IPS-20b (cell line): Measurements from ENCODE around the gene MOSPD3.
"Not testable (repeated sequence)": the region's sequence is repeated elsewhere in the genome, so short reads cannot be mapped to it uniquely, and the experiment has no call there.

Source experiments
- H3K27ac ChIP-seq: one replicate; pipeline ENCODE4 v1.5.1; 2013; ENCODE audit warnings: low read length
- H3K27me3 ChIP-seq: 2 replicates; pipeline ENCODE4 v1.6.1; 2013; ENCODE audit warnings: mild to moderate bottlenecking, low read length, inconsistent platforms; ENCODE audit not compliant: insufficient read depth
- H3K36me3 ChIP-seq: 2 replicates; pipeline ENCODE4 v1.6.1; 2013; ENCODE audit warnings: low read depth, mild to moderate bottlenecking, inconsistent platforms, low read length, moderate library complexity; ENCODE audit not compliant: insufficient read depth
- H3K4me1 ChIP-seq: 2 replicates; pipeline ENCODE4 v1.6.1; 2013; ENCODE audit warnings: mild to moderate bottlenecking, control low read depth, inconsistent platforms, low read length, moderate library complexity; ENCODE audit not compliant: insufficient read depth
- H3K4me3 ChIP-seq: 2 replicates; pipeline ENCODE4 v1.5.1; 2013; ENCODE audit warnings: mild to moderate bottlenecking, low read length, inconsistent platforms
- H3K9ac ChIP-seq: 2 replicates; pipeline ENCODE4 v1.6.1; 2013; ENCODE audit warnings: low read depth, mild to moderate bottlenecking, inconsistent platforms, low read length, moderate library complexity
- H3K9me3 ChIP-seq: 2 replicates; pipeline ENCODE4 v1.6.1; 2013; ENCODE audit warnings: mild to moderate bottlenecking, low read depth, low read length, inconsistent platforms; ENCODE audit not compliant: insufficient read depth

The MOSPD3 gene

DNA sequence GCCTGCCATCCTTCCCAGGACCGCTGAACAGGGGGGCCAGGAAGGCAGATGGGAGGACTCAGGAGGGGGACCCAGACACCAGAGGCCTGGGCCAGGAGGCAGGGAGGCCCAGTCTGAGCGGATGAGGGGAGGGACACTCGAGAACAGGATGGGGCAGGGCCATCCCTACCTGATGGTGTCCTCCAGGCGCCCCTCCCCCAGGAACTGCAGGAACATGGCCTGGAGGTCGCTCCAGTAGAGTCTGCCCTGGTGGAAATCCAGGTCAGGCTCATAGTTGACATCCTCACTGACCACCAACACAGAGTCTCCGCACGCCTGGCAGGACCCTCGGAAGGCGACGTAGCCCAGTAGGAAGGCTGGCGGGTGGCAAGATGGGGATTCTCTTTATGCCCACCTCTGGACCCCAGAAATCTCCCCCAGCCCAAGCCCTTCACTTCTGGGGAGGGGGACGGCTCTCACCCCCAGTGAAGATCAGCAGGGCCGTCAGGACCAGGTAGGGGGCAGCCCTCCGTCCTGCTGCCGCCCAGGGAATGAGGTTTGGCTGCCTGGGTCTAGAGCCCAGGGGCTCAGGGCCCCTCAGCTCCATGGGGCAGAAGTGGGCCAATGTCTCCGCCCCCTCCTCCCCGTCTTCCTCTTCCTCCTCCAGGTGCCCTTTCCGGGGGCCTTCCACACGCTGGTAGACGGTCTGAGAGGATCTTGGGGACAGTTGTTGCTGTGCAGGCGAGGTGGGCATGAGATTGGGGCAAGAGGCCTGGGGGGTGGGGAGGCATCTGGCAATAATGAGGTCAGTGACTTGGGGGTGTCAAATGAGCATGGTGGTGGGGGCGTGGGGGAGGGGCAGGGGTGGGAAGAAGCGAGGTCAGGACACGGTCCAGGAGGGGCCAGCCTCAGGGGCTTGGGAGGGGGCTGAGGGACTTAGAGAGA, 28.4 kb downstream of the MOSPD3 start:
- H3K27ac ChIP-seq = no peak overlapping the region
- H3K4me3 ChIP-seq = no peak overlapping the region
- H3K9ac ChIP-seq = no peak overlapping the region
- H3K36me3 ChIP-seq = no peaks in the 10 kb centered on the region
- H3K4me1 ChIP-seq = no peaks in the 10 kb centered on the region
- no peaks in the 10 kb centered on the region for H3K9me3 ChIP-seq
- no peaks in the 10 kb centered on the region for H3K27me3 ChIP-seq

GRCh38 chr7:100641463-100641859, 29.1 kb downstream of the MOSPD3 start, which contains the start of gene TFR2:
TFR2 (minus strand) TSS chr7:100641552; CDS start chr7:100641509, 43 bp downstream.
- H3K9me3 ChIP-seq = no peaks in the 10 kb centered on the region
- H3K4me3 ChIP-seq = no peak within 1 kb of the TSS
- H3K9ac ChIP-seq = no peak within 1 kb of the TSS
- no peaks in the 10 kb centered on the region for H3K36me3 ChIP-seq
- no peak within 1 kb of the TSS for H3K27ac ChIP-seq
- H3K27me3 ChIP-seq = no peaks in the 10 kb centered on the region
- no peaks in the 10 kb centered on the region for H3K4me1 ChIP-seq

DNA sequence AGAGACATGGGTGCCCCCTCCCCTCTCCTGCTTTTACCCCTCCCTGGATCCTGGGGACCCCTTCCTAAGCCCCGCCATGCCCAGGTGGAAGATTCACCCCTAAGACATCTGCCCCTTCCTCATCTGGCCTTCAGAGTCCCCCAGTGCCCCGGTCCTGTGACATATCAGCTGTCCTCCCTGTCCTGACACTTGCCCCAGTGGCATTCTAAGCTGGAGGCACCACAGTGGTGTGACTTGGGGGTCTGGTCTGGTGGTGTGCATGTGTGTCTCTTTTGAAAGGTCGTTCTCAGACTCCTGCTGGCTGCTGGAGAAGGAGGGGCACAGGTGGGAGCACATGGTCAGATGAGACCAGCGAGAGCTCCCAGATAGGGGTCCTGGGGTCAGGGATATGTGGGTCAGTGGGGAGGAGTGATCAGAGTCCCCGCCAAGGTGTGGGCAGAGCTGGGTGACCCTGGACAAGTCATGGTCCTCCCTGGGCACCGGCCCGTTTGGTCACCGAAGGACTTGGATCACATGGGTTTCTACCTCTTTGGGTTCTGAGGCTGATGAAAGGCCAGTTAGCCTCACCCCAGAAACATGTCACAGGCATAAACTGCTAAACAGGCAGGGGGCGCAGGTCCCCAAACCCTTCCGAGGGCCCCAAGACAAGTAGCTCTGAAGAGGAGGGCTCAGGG, 29.7 kb downstream of the MOSPD3 start:
- H3K27ac ChIP-seq = no peak overlapping the region
- no peaks in the 10 kb centered on the region for H3K27me3 ChIP-seq
- no peak overlapping the region for H3K9ac ChIP-seq
- H3K9me3 ChIP-seq = no peaks in the 10 kb centered on the region
- H3K36me3 ChIP-seq = no peaks in the 10 kb centered on the region
- H3K4me3 ChIP-seq = no peak overlapping the region
- H3K4me1 ChIP-seq = no peaks in the 10 kb centered on the region; the same call in 1 of the 2 replicates

DNA sequence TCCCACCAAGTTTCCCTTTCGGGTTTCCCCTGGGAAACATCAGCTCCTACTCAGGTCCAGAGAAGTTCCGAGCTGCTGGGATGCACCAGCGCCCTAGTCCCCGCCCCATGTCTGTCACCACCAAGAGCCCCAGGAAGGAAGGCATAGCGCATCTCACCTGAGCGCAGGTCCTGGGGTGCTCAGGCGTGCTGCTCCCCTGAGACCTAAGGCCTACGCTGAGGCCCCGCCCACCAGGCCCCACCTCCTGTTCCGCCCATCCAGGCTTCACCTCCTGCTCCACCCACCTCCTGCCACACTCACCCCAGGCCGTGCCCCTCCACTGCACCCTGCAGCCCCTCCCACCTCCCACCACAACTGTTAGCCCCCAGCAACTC, 30.2 kb downstream of the MOSPD3 start:
- H3K9ac ChIP-seq = no peak overlapping the region
- H3K36me3 ChIP-seq = no peaks in the 10 kb centered on the region
- peaks cover under 1% of the 10 kb centered on the region; the same call in 1 of the 2 replicates for H3K4me1 ChIP-seq
- H3K27me3 ChIP-seq = no peaks in the 10 kb centered on the region; the same call in 1 of the 2 replicates
- H3K4me3 ChIP-seq = no peak overlapping the region
- H3K27ac ChIP-seq = no peak overlapping the region
- no peaks in the 10 kb centered on the region for H3K9me3 ChIP-seq

DNA sequence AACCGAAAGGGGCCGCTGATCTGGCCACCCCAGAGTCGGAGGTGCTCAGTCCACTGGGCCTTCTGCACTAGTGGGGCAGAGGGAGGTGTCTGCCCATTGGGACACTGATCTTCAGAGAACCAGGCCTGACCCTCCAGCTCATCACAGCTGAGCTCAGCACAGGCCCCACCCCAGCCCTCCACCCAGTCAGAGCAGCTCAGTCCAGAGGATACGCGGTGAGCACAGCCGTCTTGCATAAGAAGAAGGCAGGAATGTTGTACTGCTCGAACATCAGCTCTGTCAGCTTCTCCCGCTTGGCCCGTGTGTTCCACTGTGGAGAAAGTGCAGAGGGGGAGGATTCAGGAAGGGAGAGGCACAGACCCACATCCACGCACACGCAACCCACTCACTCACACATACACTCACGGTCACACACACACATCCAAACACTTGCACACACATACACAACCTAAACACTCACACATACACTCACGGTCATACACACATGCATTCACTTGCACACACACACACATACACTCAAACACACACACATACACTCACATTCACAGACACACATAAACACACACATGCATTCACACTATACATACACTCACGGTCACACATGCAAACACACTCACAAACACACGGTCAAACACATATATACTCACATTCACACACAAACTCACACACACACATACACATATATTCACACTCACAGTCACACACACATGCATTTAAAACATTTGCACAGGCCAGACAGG, 37.7 kb downstream of the MOSPD3 start:
- Histone ChIP-seq H3K4me3 (no peak overlapping the region), H3K9me3 (no peaks in the 10 kb centered on the region), H3K4me1 (peaks cover 2% of the 10 kb centered on the region; the same call in 1 of the 2 replicates), H3K9ac (no peak overlapping the region), H3K27me3 (peaks cover 13% of the 10 kb centered on the region), H3K27ac (no peak overlapping the region), H3K36me3 (no peaks in the 10 kb centered on the region)

DNA sequence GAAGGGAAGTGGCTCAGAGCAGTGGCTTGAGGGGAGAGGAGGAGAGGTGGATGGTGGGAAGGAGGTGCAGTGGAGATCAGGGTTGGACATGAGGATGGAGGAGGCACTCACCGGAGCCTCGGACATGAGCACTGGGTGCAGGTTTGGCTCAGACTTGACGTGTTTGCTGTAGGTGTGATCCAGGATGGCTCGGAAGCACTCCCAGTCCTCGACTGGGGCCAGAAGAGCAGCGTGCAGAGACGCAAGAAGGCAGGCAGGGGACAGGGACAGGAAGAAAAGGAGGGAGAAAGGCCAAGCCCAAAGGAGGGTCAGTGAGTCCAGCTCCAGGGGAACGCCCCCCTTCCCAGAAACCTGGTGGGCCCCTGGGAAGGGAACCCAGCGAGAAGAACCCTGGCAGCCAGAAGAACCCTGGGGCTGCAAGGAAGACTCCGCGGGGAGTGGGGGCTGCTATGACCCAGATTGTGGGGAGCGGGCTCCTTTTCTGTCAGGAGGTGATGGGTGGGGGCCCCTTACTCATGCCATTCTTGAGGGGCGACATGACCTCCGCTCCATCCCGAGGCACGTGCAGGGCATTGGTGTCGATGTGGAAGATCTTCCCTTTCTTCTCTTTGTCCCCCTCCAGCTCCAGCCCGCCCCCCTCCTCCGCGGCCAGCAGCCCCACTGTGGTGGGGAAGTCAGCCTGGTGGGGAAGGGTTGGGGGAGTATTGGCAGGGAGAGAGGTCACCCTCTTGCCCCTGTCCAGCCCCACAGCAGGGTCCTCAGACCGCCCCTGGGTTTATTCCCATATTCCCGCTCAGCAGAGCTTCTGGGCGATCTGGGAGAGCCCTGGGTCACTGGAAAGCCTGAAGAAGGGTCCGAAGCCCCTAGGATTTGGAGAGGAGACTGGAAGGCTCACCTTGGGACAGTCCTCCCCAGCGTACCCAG, 42.8 kb downstream of the MOSPD3 start:
- H3K4me3 ChIP-seq = no peak overlapping the region; the same call in 1 of the 2 replicates
- no peak overlapping the region for H3K27ac ChIP-seq
- H3K9me3 ChIP-seq = no peaks in the 10 kb centered on the region
- no peaks in the 10 kb centered on the region for H3K4me1 ChIP-seq
- H3K9ac ChIP-seq = no peak overlapping the region
- no peaks in the 10 kb centered on the region for H3K36me3 ChIP-seq
- peaks cover 43% of the 10 kb centered on the region for H3K27me3 ChIP-seq

GRCh38 chr7:100655908-100656674, 43.8 kb downstream of the MOSPD3 start, which contains the start of gene ACTL6B:
ACTL6B (minus strand) TSS chr7:100656448; CDS start chr7:100656354, 94 bp downstream.
- Histone ChIP-seq H3K4me3 (no peak within 1 kb of the TSS; the same call in 1 of the 2 replicates), H3K27ac (no peak within 1 kb of the TSS), H3K9ac (no peak within 1 kb of the TSS), H3K27me3 (peaks cover 43% of the 10 kb centered on the region), H3K36me3 (no peaks in the 10 kb centered on the region), H3K9me3 (no peaks in the 10 kb centered on the region), H3K4me1 (no peaks in the 10 kb centered on the region)

GRCh38 chr7:100662194-100662776, 49.9 kb downstream of the MOSPD3 start:
- H3K36me3 ChIP-seq, H3K4me3 ChIP-seq, H3K9ac ChIP-seq, H3K9me3 ChIP-seq, H3K27ac ChIP-seq, H3K4me1 ChIP-seq: not testable (repeated sequence)
- peaks cover 16% of the 10 kb centered on the region for H3K27me3 ChIP-seq
